HG02970 (cell line): Measurements from ENCODE around the gene KIF6.

Source experiments
- ATAC-seq: cut with Tn5 transposase; IDR thresholded peaks from one replicate; pipeline ENCODE4 v1.9.1; 2021; ENCODE audit warnings: mild to moderate bottlenecking, moderate library complexity, moderate number of reproducible peaks; ENCODE audit not compliant: unreplicated experiment, low FRiP score

The KIF6 gene

GRCh38 chr6:39426073-39426456 lies 299.1 kb downstream of the KIF6 start:
- ATAC-seq, result no peak

GRCh38 chr6:39425346-39426072 lies 299.7 kb downstream of the KIF6 start:
- no peak for ATAC-seq

GRCh38 chr6:39424831-39425230 lies 300.4 kb downstream of the KIF6 start:
- no peak for ATAC-seq

GRCh38 chr6:39422238-39422637 lies 303.0 kb downstream of the KIF6 start:
- no peak for ATAC-seq

GRCh38 chr6:39421383-39422225 lies 303.6 kb downstream of the KIF6 start:
- ATAC-seq, result no peak

GRCh38 chr6:39420300-39421265 lies 304.6 kb downstream of the KIF6 start:
- ATAC-seq, result no peak

- no peak for ATAC-seq
Measured at GRCh38 chr6:39419607-39420006, 305.6 kb downstream of the KIF6 start.

GRCh38 chr6:39417440-39417839 lies 307.8 kb downstream of the KIF6 start:
- no peak for ATAC-seq

- no peak for ATAC-seq
Measured at GRCh38 chr6:39416728-39417127, 308.5 kb downstream of the KIF6 start.

GRCh38 chr6:39416026-39416425 lies 309.2 kb downstream of the KIF6 start:
- ATAC-seq, result no peak

- ATAC-seq, result no peak
Measured at GRCh38 chr6:39415482-39415881, 309.7 kb downstream of the KIF6 start.

GRCh38 chr6:39411465-39411864 lies 313.7 kb downstream of the KIF6 start:
- no peak for ATAC-seq

- ATAC-seq, result no peak
Measured at GRCh38 chr6:39411001-39411400, 314.2 kb downstream of the KIF6 start.

- no peak for ATAC-seq
Measured at GRCh38 chr6:39409889-39410288, 315.3 kb downstream of the KIF6 start.

GRCh38 chr6:39407446-39407993 lies 317.7 kb downstream of the KIF6 start:
- no peak for ATAC-seq

GRCh38 chr6:39404312-39404711 lies 320.9 kb downstream of the KIF6 start:
- no peak for ATAC-seq

- ATAC-seq, result no peak
Measured at GRCh38 chr6:39403304-39403703, 321.9 kb downstream of the KIF6 start.

GRCh38 chr6:39402239-39402751 lies 322.9 kb downstream of the KIF6 start:
- ATAC-seq, result no peak

- no peak for ATAC-seq
Measured at GRCh38 chr6:39401376-39401775, 323.8 kb downstream of the KIF6 start.

- ATAC-seq, result no peak
Measured at GRCh38 chr6:39400026-39400425, 325.2 kb downstream of the KIF6 start.
